Right renal cortex interstitium (tissue), 3 donors: ENCODE results near the gene NOTCH2NLA. TPM values are rescaled to one million over a fixed set of nuclear protein-coding genes. Genes with fewer than 3 reads are reported as not detected.
"Not testable (repeated sequence)": the region's sequence is repeated elsewhere in the genome, so short reads cannot be mapped to it uniquely, and the experiment has no call there.

Source experiments
- DNase-seq, 3 donors: peaks; one replicate each; pipeline ENCODE4 v3.0.0-alpha.2; 2013; ENCODE audit warnings: low read depth in 3 of 3, low spot score in 2 of 3
- polyA plus RNA-seq, 3 donors: library from polyadenylated mRNA; unstranded; fragments of 120-200 nt; gene quantifications; one replicate each; pipeline ENCODE4 v1.2.1, GENCODE V29; 2013; ENCODE audit not compliant: insufficient read length in 3 of 3

NOTCH2NLA gene
- polyA plus RNA-seq = 10 to 100 TPM; 41.2 to 50.6 (median 45.0) TPM

DNA sequence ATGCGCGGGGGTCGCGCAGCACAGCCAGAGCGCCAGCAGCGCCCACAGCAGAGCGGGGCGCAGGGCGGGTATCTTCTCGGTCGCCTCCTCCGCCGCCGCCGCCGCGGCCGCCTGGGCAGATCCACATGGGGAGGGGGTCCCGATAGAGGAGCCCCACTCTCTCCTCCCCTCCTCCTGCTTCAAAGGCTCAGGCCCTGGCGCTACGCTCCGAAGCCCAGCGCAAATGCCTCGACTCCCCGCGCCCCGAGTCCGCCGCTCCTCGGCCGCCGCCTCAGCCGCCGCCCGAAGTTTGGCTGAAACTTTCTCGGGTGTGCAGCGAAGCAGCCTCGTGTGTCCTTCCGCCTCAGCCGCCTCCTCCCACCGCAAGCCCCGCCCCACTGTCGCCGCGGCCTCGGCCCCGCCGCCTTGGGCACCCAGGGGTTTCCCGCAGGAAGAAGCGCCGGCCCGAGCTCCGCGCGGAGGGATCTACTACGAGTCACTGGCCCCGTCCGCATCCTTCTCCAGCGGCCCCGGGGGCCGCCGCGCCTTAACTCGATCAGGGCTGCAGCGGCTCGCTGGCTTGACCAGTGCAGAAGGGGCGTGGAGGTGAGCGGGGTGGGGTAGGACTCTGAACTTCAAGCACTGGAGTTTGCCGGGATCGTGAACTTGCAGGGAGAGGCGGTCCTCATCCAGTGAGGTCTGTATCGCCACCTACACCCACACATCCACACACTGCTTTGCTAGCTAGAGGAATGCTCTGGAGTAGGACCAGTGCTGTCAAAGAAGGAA, at the start of gene NOTCH2NLA:
Gene NOTCH2NLA (minus strand): TSS at position 312 of the 768 bp plus-strand sequence. CDS start 39,684 bp downstream, outside the sequence.
- DNase-seq = not testable (repeated sequence)

DNA sequence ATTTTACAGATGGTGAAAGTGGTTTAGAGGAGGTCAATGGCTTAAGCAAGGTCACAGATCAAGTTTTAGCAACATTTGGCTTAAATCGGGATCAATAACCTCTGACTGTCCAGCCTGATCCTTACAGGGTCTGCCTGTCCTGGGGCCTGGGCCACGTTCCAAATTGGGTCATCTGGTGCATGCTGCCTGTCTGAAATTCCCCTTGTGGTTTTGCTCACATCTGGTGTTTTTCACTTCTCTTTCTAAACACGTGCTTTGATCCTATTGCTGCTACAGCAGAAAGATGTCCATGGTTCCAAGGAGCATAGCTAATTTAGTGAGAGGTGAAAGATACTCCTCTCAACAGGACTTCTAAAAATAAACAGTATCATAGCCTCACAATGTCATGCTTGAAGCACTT, 49.5 kb upstream of the NOTCH2NLA start:
- DNase-seq = not testable (repeated sequence)

DNA sequence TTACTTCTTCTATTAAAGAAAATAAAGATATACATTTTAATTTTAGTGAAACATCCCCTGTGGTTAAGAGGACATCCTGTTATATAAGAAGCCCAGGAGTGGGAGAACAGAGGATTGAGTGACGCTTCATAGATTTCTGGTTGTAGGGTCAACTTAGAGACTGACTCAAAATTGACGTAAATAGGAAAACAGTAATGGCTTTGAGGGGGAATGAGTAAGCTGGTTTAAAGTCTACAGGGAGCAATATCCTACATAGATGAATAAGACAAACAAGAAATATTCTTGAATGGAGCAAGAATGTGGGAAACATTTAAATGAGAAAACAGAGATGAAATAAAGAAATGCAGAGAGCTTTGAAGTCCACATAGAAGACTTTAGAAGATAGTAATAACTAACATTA, 48.3 kb upstream of the NOTCH2NLA start:
- DNase-seq = not testable (repeated sequence)

DNA sequence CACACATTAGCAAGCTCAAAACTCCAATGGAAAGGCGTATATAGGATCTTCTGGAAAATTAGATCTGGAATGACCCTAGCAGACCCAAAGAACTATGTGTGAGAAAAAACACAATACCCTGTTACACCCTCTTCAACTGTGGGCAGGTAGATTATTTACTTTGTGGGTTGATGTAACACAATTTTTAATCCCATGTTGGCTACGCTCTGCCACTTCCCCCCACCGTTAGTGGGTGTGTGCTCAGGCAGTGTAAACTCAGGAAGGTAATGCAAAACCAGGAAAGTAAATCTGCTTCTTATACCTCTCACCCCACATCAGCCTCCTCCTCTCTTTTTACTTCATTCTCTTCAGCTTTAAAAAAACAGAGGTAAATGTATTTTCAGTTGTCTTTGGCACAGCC, 45.3 kb upstream of the NOTCH2NLA start:
- not testable (repeated sequence) for DNase-seq

DNA sequence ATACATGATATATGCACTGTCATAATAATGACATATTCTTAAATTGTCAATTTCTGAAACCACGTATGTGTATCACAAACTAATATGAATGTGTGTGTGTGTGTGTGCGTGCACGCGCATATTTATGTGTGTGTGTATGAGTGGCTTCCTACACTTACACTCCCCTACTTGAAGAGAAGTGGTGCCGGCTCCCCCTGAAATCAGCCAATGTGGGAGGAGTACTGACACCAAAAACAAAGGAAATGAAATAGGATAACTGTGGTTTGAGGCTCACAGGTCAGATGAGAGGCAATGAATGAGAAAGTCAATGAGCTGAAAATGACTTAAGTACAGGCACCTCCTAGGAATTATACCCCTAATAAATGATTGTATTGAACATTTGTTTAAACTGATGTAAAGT, 44.4 kb upstream of the NOTCH2NLA start:
- DNase-seq = not testable (repeated sequence)

DNA sequence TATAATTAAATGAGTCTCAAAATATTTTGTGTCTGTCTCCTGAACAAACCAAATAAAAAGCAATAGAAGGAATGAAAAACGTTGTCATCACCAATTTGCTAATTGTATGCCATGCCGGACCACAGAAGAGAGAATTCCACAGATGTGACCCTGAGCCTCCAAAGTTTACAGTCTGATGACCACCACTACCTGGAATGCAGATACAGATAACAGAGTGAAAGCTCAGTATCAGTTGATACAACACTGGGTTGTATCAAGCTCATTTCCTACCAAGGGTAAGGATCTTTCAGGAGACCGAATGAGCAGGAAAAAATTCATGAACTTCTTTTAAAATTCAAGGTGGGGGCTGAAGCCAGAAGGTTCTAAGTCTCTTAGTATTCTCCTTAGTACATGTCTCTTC, 43.9 kb upstream of the NOTCH2NLA start:
- DNase-seq = not testable (repeated sequence)

DNA sequence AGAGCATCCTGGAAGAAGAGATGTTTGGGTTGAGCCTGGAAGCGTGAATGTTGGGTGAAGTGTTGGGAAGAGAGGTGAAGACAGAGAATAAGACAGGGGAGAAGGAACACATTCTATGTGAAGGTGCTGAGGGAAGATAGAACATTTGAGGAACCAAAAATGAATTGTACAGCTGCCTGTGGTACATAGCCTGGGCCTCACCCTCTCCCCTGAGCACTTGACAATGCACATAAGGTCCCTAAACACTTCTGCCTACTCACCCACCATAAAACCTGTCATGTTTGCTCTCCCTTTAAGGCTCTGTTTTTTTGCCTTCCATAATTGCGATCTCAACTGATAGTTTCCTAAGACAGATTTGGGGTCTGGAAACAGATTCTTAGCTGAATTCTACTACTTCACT, 43.2 kb upstream of the NOTCH2NLA start:
- not testable (repeated sequence) for DNase-seq

DNA sequence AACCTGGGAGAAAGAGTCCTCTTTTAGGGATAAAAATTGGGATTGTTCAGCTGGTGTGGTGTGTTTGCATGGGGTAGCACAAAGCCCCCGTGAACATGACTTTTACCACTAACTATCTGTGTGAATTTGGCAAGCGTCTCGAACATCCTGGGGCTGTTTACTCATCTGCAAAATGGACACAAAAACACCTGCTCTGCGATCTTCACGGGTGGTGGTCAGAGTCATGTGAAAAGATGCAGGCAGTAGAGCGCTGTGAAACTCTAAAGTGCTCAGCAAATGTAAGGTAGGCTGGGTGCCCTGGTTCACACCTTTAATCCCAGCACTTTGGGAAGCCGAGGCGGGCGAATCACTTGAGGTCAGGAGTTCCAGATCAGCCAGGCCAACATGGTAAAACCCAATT, 41.3 kb upstream of the NOTCH2NLA start:
- DNase-seq = not testable (repeated sequence)

DNA sequence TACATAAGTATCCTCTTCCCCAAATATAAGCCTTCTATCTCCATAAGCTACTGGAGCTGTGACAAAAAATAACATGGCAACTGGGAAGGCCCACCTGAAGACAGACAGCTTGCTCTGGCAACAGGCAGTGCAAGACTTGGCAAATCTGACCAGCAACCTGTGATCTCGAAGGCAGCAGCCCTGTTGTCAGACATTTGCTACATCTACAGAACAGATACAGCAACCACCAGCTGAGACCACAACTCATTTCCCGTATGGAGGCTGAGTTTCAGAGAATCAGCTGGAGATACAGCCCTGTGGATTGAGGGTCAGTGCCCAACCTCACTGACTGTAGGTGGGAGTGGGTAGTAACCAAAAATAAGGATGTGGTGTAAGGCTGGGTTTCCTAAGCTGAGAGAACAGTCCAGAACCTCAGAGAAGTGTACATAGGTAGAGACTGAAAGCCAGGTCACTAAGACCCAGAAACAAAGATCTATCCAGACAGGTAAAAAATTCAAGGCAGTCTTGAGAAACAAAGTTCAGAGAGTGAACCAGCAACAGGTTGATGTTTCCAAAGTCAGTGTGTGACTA, 37.4 kb upstream of the NOTCH2NLA start:
- DNase-seq = not testable (repeated sequence)

DNA sequence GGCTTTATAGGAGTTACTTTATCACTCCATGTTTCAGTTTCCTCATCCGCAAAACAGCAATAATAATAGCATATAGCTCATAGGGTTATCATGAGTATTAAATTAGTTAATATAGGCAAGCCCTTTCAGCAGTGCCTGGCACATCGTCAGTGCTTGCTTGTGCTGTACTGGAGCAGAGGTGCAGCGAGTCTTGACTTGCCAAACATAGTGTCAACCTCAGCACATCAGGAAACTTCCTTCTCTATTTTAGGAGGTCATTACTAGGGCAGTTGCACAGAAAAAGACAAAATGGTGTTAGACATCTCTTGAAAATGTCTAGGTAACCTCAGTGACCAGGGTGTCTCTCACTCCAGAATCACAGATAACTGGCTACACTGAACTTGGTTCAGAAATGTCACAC, 35.9 kb upstream of the NOTCH2NLA start:
- not testable (repeated sequence) for DNase-seq

DNA sequence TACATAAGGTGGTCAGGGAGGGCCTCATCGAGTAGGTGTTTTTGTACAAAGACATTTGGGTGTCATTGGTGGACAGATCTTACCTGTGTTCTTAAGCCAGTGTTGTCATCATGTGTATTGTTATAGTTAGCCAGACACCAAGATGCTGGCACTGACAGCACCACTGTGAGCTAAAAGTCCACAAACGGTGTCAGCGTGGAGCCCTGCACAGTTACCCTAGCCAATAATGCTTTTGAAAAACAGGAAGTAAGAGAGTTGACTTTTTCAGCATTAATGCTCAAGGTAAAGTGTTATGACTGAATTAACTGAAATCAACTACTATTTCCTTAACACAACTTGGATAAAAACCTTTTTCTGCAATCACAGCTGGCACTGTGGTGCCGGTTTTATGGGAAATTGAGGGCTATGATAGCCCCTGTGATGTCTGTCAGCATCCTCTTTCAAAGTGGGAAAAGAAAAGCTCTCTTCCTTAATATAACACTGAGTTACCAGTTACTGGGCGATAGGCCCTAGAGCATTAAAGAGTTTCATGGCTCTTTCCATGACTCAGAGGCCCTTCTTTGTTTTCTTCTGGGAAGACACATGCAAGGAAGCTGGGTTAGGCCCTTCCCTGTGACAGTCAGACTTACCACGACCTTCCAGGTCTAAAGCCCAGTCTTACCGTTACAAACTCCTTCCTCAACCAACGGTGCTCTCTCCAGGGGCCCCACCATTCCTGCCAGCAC, 31.3 kb upstream of the NOTCH2NLA start:
- not testable (repeated sequence) for DNase-seq

DNA sequence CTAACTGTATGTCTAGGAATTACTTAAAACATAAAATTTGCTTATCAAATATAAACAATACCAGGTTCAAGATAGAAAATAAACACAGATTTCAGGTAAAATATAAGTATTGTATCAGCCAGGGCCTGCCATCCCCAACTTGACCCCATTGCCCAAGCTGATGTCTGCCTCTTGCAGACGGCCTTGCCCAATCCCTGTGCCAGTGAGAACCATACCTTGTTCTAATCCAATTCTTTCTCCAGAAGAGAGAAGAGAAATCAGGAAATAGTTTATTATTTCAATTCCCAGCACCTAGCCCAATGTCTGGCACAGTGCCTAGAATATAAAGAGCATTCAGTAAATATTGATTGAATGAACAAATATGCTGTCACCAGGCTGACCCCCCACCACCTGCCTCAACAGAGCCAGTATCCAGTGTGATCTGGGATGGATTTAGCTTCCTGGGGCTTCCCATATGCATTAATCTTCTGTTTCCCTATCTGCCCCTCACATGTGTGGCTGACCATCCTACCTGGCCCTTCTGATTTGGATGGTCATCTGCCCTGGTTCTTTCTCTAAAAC, 29.3 kb upstream of the NOTCH2NLA start:
- not testable (repeated sequence) for DNase-seq

DNA sequence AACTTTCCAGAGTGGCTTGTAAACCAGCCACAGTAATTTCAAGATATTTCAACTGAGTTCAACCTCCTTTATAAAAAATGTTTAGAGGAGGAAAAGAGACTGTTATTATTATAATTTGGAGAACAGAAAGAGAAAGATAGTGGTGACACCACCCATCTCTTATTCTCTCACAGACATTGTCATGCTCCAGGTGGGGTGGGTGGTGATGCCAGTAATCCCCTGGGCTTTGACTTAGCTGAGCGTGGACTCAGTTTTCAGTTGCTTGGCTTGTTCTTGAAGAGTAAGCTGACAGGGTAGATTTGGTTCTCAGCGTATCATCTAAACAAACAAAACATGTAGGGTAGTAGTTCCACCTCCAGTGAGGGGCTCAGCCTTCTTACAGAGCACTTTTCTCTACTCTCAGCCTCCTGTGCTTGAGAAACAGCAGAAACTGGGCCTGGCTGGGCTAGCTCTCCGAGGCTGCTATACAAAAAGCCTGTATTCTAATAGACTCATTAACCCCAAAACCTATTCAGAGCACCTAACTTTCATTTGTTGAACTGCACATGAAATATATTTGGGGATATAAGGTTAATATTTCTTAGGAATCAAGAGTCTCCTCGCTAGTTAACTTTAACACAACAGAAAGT, 25.9 kb upstream of the NOTCH2NLA start:
- DNase-seq = not testable (repeated sequence)

DNA sequence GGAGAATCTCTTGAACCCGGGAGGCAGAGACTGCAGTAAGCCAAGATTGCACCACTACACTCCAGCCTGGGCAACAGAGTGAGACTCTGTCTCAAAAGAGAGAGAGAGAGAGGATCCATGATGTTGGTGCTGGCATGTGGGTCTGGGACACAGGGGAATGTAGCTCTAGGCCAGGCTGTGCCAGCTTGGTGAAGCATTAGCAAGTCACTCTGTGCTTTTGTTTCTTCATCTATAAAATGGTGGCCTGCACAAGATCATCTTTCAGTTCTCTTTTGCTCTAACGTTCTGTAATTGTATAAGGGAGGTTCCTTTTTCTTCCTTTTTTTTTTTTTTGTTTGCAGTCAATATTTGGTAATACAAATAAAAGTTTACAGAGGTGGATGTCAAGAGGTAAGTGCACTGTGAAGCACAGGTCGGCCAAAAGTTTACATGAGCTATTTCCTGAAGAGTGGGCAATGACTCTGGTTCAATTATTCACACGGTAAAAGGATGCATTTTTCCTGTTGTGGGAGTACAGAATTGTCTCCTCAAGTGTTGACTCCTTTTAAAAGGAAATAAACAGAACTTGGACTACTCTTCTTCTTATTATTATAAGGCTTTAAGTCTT, 24.5 kb upstream of the NOTCH2NLA start:
- not testable (repeated sequence) for DNase-seq

DNA sequence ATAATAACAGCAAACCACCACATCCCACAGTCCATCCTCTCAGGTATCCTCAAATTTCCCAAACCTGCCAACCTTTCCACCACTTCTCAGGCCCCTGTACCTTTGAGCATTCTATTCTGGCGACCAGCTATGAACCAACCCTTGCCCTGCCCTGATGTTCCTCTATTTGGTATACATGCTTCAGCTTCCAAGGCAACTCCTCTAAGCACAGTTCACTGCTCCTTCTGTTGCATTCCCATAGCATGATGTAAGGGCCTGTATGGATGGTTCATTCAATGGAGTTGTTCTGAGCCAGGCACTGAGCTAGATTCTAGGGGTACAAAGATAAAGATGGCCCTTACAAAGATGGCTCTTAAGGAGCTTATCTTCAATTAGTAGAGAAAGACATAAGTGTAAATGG, 22.7 kb upstream of the NOTCH2NLA start:
- DNase-seq = not testable (repeated sequence)

DNA sequence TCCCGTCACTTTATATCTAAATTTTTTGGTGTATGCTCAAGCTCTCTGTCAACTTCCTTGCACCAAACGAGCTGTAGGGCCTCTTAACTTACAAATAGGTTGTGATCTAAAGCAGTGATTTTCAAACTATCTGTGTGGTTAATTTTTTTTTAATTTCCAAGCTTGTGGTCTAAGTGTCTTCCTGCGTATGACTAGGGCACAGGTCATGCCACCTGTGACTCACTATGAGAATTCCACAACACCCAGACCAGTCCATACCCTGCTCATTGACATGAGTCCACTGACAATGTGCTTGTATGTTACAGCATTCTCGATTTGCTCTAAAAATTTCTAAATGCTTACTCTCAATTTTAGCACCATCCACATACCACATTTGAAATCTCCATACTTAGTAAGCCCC, 19.8 kb upstream of the NOTCH2NLA start:
- DNase-seq = not testable (repeated sequence)

DNA sequence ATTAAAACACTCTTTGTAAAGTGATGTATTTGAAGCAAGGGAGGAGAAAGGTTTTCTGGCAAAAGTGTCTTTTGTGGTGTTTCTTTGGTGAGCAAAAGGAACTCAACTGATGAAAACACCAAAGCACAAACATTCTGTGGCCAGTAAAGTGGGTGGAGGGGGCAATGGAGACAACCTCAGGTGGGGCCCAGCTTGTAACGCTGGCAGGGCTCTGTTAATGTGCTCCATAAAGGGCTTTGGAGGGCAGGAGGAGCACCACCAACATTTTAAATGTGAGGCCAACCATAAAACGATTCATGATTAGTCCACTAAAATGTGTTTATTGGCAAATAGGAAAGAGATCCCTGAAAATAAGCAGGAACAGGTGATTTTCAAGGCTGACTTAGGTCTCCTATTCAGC, 7.8 kb upstream of the NOTCH2NLA start:
- not testable (repeated sequence) for DNase-seq

DNA sequence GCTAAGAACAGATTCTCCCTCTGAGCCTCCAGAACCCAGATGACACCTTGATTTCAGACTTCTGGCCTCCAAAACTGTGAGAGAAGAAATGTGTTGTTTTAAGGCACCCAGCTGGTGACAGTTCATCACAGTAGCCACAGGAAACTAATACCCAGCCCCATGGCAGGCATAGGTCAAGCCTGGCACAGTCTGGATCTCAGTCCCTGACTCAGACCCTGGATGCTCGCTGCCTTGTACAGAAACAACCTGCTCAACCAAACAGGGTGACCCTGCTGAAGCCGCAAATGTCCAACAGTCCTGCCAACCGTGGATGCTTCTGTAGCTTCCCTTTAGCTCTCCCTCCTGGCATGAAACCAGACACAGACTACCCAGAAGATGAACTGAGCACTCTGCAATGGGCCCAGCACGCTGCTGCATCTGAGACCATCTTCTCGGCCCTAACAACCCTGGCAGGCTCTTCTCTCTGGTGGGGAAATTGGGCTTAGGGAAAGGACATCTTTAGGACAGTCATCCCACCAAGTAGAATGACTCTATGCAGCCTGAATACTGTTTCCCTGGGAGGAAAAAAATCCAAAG, 7.3 kb upstream of the NOTCH2NLA start:
- not testable (repeated sequence) for DNase-seq

DNA sequence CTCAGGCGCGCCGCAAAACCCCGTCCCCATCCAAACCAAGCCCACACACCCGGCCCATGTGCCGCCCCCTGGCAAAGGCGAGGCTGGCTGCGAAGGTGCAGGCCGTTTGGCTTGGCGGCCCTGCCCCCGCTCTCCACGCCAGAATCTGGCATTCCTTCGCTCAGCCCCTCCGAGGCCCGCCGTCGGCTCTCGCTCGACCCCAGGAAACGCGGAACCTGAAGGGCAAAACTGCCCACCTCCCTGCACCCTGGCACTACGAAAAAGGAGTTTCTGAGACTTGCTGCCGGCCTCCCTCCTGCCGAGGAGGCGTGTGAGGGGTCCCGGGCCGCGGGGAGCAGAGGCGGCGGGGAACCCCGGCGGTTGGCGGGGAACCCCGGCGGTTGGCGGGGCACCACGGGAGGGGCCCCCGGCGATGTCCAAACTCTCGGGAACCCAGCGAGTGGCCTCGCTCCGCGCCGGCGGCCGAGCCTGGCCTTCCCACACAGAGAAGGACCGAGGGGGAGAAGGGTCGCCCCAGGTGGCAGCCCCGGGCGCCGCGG, 608 bp downstream of the NOTCH2NLA start:
- DNase-seq = not testable (repeated sequence)

DNA sequence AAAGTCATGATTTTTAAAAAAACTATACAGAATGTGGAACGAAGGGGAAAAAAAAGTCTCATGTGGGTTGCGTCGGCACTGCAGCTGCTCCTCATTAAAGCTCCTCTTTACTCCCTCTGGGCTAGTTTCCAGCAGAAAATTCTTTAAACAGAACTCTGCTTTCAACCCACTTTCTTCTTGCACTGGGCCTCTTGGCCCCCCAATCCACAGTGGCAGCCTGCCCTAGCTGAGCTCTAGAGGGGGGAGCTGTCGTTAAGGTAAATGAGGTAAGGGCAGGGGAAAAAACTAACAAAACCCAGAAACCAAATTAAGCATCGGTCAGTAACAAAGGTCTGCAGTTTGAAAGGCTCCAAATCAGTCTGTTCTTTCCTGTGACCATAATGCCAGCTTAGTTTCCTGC, 54.3 kb downstream of the NOTCH2NLA start:
- DNase-seq = not testable (repeated sequence)
